Ishikawa (cell line): ENCODE results near the gene ITPRIPL1.

Experiments
- CEBPB ChIP-seq: IDR thresholded peaks from 2 replicates; pipeline ENCODE4 v1.6.1; 2012
- CREB1 ChIP-seq: IDR thresholded peaks from 2 replicates; pipeline ENCODE4 v1.6.1; 2012; ENCODE audit warnings: low read depth
- EGR1 ChIP-seq: IDR thresholded peaks from 2 replicates; pipeline ENCODE4 v1.6.1; 2012
- EP300 ChIP-seq: IDR thresholded peaks from 2 replicates; pipeline ENCODE4 v1.6.1; 2012; ENCODE audit warnings: borderline replicate concordance
- FOXM1 ChIP-seq: IDR thresholded peaks from 2 replicates; pipeline ENCODE4 v1.6.1; 2012; ENCODE audit warnings: low read depth, borderline replicate concordance
- NFIC ChIP-seq: IDR thresholded peaks from 2 replicates; pipeline ENCODE4 v1.6.1; 2012
- RAD21 ChIP-seq: IDR thresholded peaks from 2 replicates; pipeline ENCODE4 v1.6.1; 2012; ENCODE audit warnings: low read depth
- TAF1 ChIP-seq: IDR thresholded peaks from 2 replicates; pipeline ENCODE4 v1.6.1; 2012; ENCODE audit warnings: low read depth, mild to moderate bottlenecking
- TCF12 ChIP-seq: IDR thresholded peaks from 2 replicates; pipeline ENCODE4 v1.6.1; 2012; ENCODE audit warnings: low read depth
- TEAD4 ChIP-seq: IDR thresholded peaks from 2 replicates; pipeline ENCODE4 v1.6.1; 2012
- YY1 ChIP-seq: IDR thresholded peaks from 2 replicates; pipeline ENCODE4 v1.6.1; 2012; ENCODE audit warnings: low read depth
- ZBTB7A ChIP-seq: IDR thresholded peaks from 2 replicates; pipeline ENCODE4 v1.6.1; 2012; ENCODE audit warnings: low read depth
- TF ChIP-seq, protein P1 (sequence below): IDR thresholded peaks from 2 replicates; pipeline ENCODE4 v1.6.1; 2012; ENCODE audit warnings: low read depth, mild to moderate bottlenecking
- TF ChIP-seq, protein P2 (sequence below): IDR thresholded peaks from 2 replicates; pipeline ENCODE4 v1.6.1; 2012
- TF ChIP-seq, protein P3 (sequence below): IDR thresholded peaks from 2 replicates; pipeline ENCODE4 v1.6.1; 2012

Gene ITPRIPL1

DNA sequence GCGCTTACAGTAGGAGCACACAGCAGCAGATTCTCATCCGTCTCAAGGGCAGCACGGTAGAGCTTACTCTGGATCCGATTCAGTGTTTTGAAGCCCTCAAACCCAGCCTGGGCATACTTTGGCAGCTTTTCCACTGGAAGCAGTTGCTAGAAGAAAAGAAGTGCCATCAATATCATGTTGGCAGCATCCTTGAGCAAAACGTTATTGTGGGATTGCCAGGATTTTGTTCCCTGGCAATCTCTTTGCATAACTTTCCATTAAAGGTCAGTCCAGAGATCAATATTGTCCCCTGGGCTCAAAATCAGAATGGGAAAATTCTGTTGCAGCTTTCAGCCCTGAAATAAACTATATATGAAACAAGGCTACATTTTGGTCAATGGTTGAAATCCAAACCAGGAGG, 28.2 kb upstream of the ITPRIPL1 start:
- TF ChIP-seq TEAD4 = no peak
- no peak for TF ChIP-seq CREB1
- no peak for TF ChIP-seq TCF12
- no peak for TF ChIP-seq CEBPB
- no peak for TF ChIP-seq FOXM1
- TF ChIP-seq, protein P1, sequence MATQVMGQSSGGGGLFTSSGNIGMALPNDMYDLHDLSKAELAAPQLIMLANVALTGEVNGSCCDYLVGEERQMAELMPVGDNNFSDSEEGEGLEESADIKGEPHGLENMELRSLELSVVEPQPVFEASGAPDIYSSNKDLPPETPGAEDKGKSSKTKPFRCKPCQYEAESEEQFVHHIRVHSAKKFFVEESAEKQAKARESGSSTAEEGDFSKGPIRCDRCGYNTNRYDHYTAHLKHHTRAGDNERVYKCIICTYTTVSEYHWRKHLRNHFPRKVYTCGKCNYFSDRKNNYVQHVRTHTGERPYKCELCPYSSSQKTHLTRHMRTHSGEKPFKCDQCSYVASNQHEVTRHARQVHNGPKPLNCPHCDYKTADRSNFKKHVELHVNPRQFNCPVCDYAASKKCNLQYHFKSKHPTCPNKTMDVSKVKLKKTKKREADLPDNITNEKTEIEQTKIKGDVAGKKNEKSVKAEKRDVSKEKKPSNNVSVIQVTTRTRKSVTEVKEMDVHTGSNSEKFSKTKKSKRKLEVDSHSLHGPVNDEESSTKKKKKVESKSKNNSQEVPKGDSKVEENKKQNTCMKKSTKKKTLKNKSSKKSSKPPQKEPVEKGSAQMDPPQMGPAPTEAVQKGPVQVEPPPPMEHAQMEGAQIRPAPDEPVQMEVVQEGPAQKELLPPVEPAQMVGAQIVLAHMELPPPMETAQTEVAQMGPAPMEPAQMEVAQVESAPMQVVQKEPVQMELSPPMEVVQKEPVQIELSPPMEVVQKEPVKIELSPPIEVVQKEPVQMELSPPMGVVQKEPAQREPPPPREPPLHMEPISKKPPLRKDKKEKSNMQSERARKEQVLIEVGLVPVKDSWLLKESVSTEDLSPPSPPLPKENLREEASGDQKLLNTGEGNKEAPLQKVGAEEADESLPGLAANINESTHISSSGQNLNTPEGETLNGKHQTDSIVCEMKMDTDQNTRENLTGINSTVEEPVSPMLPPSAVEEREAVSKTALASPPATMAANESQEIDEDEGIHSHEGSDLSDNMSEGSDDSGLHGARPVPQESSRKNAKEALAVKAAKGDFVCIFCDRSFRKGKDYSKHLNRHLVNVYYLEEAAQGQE = no peak

DNA sequence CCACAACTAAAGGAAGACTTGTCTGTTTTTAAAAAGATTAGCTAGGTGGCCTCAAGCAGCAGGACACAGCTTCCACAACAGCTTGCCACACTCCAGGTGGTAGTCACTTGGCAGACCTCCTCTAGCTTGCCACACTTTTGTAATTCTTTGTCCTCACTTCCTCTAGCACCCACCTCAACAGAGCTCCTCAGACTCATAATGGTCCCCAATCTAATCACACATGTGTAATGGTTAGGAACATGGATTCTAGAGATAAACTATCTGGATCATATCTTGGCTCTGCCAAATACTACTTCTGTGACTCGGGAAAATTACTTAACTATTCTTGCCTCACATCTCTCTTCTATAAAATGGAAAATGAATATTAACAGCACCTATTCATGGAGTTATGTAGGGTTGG, 23.3 kb upstream of the ITPRIPL1 start:
- TF ChIP-seq CREB1 (no peak), RAD21 (no peak), CEBPB (no peak), YY1 (no peak), EP300 (no peak), TEAD4 (no peak), EGR1 (no peak), FOXM1 (no peak), TAF1 (no peak), TCF12 (no peak)
- TF ChIP-seq, protein P2, sequence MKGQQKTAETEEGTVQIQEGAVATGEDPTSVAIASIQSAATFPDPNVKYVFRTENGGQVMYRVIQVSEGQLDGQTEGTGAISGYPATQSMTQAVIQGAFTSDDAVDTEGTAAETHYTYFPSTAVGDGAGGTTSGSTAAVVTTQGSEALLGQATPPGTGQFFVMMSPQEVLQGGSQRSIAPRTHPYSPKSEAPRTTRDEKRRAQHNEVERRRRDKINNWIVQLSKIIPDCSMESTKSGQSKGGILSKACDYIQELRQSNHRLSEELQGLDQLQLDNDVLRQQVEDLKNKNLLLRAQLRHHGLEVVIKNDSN = no peak
- TF ChIP-seq, protein P3, sequence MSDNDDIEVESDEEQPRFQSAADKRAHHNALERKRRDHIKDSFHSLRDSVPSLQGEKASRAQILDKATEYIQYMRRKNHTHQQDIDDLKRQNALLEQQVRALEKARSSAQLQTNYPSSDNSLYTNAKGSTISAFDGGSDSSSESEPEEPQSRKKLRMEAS = no peak
- TF ChIP-seq, protein P1 = no peak

DNA sequence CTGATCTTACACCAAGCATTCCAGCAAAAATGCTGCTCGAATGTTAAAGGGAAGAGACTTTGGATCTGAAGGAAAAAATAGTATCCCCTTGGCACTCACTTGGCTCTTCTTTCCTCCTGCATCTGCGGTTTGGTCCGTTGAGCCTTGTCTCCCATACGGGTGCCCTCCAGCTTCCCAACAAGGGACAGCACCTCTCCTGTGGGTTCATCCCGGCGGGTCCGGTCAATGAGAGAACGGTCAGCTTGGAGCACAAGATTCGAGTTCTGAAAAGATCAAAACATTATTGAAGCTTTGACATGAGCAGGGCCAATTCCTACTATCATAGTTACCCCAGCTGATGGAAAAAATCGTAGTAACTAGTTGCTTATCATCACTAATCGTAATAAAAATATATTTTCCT, 20.5 kb upstream of the ITPRIPL1 start:
- TF ChIP-seq, protein P1 = no peak
- TF ChIP-seq ZBTB7A = no peak
- no peak for TF ChIP-seq NFIC
- TF ChIP-seq TCF12 = no peak
- no peak for TF ChIP-seq EGR1
- TF ChIP-seq CREB1 = no peak

DNA sequence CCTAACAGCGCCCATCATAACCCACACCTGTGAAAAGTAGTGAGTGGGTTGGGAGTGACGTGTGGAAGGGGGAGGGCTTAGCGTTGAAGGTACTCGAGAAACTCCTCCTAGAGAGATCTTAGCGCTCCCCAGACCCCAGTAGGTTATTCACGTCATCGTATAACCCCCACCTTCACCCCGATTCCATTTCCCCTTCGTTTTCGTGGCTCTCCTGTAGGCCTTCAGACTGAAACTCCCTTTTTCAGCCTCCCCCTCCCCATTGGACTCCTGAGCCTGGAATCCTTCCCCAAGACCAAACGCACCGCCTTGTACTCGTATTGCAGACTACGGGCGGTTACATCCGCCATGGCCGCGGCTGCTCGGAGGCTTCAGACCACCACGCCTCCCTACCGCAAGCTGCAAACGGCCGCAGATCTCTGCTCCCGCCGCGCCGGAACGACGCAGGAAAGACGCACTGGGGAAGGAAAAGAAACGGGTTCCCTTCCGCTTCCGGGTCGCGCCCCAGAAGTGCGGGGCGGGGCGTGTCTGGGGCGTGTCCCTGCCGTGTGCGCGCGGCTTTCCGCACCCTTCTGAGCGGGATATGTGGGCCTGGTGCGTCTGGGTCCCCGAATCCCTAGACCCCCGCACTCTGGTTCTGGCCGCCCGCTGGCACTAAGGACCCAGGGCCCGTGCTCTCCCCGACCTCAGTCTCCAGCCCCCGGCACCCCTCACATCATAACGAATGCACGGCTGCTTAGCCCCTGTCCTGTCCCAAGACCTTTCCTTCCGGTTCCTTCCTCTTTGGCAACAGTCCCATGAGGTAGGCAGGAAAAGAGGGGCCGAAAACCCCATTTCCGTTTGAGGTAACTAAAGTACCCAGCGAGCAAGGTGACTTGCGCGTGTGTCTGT, 19.8 kb upstream of the ITPRIPL1 start, which contains the start of gene SNRNP200:
TSS of gene SNRNP200 (minus strand) at position 456 of the 888 bp plus-strand sequence. CDS start at position 347, 109 bp downstream.
- TF ChIP-seq TAF1 (peak; percentile 94), CREB1 (peak; percentile 58), YY1 (peak; percentile 60), ZBTB7A (no peak), TCF12 (peak; percentile 75), EGR1 (no peak), EP300 (no peak; the same call in 1 of the 2 replicates), NFIC (peak; percentile 83; the same call in 1 of the 2 replicates), RAD21 (no peak)
- TF ChIP-seq, protein P2 = no peak
- TF ChIP-seq, protein P3 = peak; percentile 87
